Measurements from ENCODE around the gene ANKRD16.
"Not testable (repeated sequence)": the region's sequence is repeated elsewhere in the genome, so short reads cannot be mapped to it uniquely, and the experiment has no call there.

The ANKRD16 gene

GRCh38 chr10:5876181-5876768 lies 13.4 kb downstream of the ANKRD16 start:
- no peak for DNase-seq (ENCODE audit: low spot score)
- no peak for TF ChIP-seq CTCF (IDR thresholded peaks at IDR 0.05; ENCODE audit: extremely low read depth, missing control alignments)

GRCh38 chr10:5873515-5873995 lies 16.1 kb downstream of the ANKRD16 start:
- peak; percentile 51 for TF ChIP-seq CTCF (IDR thresholded peaks at IDR 0.05; ENCODE audit: extremely low read depth, missing control alignments)
- peak; percentile 82 for DNase-seq (ENCODE audit: low spot score)

- DNase-seq (ENCODE audit: low spot score), result no peak
- no peak for TF ChIP-seq CTCF (IDR thresholded peaks at IDR 0.05; ENCODE audit: extremely low read depth, missing control alignments)
These were observed 18.1 kb downstream of the ANKRD16 start for GRCh38 chr10:5871596-5871995.

- no peak for DNase-seq (ENCODE audit: low spot score)
- no peak for TF ChIP-seq CTCF (IDR thresholded peaks at IDR 0.05; ENCODE audit: extremely low read depth, missing control alignments)
These were observed 20.5 kb downstream of the ANKRD16 start for GRCh38 chr10:5869156-5869555.

GRCh38 chr10:5868383-5868782 lies 21.3 kb downstream of the ANKRD16 start:
- DNase-seq (ENCODE audit: low spot score), result not testable (repeated sequence)

GRCh38 chr10:5867091-5867615 lies 22.5 kb downstream of the ANKRD16 start:
- DNase-seq (ENCODE audit: low spot score), result not testable (repeated sequence)

GRCh38 chr10:5866451-5867081 lies 23.1 kb downstream of the ANKRD16 start:
- not testable (repeated sequence) for DNase-seq (ENCODE audit: low spot score)

GRCh38 chr10:5862981-5863685 lies 26.6 kb downstream of the ANKRD16 start:
- not testable (repeated sequence) for DNase-seq (ENCODE audit: low spot score)

GRCh38 chr10:5862360-5862961 lies 27.2 kb downstream of the ANKRD16 start:
- TF ChIP-seq CTCF (IDR thresholded peaks at IDR 0.05; ENCODE audit: extremely low read depth, missing control alignments), result no peak
- DNase-seq (ENCODE audit: low spot score), result peak; percentile 83

Data from GM20000 (cell line).